Suppressor macrophage (primary cell): Measurements from ENCODE around the gene SFMBT2.
A peak's percentile ranks its signal among the peaks of the same experiment; 100 is the strongest.
"Not testable (repeated sequence)": the region's sequence is repeated elsewhere in the genome, so short reads cannot be mapped to it uniquely, and the experiment has no call there.

ENCODE experiments used
- DNase-seq, 4 experiments: peaks; one replicate each; pipeline ENCODE4 v3.0.0-alpha.2; 2020 to 2022

Gene SFMBT2

DNA sequence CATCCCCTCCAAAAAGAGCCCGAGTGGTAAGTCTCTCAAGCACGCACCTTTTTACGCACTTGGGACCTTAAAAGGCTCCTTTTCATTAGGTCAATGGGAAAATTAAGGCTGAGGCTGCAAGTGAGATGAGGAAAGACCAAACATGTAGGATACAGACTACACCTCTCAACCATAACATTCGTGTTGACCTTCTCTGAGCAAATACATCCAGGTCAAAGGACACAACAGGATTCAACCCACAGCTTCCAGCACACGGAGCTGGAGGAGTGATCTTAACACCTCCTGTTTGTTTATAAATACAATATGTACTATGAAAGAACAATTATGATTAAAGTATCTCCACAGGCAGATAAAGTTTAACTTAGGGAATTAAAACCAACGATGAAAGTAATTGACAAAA, 9.7 kb downstream of the SFMBT2 start:
- DNase-seq = no peak

DNA sequence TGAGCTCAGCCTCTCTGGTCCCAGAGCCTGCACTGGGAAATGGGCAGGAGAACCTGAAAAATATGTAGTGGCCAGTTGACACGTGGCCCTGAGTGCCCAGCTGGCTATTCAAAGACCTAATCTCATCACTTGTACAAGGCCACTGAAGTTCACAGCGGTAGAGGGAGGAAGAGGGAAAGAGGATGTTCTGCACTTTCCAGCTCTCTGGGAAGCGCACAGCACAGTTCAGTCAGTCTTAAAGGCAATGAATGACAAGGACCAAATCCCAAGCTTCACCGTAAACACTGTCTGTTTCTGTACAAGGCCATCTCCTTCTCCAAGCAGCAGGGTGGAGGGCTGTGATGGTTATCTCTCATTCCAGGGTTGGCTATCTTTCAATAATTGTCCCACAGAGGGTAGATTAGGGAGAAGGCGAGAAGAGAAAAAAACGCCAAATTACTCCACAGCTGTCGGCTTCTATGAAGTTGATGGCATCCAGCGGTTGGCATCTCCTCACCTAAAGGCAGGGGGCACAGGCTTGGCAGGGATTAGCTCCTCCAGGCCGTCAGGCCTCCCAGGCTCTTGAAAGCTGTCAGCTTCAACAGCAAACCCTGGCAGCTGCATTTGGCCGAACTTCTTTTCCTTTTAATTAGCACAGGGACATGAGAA, 10.6 kb downstream of the SFMBT2 start:
- DNase-seq = peak in 1 of 4 experiments; percentile 13

DNA sequence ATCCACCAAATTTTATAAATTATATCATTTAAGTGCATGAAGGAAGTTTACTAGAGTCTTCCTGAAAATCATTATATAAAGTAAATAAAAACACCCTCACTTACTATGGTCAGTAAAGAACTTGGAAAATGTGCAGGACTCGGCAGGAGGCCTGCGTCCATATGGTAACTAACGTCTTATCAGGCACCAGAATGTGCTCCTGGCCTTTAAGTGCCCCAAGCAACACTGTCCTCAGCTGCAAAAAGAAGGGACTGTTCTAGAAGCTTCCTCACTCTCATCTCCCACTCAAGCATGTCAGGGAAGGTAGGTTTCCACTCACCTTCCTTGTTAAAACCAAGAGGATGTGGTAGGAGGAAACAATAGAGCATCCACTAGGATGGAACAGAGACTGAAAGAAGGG, 11.3 kb downstream of the SFMBT2 start:
- no peak for DNase-seq

DNA sequence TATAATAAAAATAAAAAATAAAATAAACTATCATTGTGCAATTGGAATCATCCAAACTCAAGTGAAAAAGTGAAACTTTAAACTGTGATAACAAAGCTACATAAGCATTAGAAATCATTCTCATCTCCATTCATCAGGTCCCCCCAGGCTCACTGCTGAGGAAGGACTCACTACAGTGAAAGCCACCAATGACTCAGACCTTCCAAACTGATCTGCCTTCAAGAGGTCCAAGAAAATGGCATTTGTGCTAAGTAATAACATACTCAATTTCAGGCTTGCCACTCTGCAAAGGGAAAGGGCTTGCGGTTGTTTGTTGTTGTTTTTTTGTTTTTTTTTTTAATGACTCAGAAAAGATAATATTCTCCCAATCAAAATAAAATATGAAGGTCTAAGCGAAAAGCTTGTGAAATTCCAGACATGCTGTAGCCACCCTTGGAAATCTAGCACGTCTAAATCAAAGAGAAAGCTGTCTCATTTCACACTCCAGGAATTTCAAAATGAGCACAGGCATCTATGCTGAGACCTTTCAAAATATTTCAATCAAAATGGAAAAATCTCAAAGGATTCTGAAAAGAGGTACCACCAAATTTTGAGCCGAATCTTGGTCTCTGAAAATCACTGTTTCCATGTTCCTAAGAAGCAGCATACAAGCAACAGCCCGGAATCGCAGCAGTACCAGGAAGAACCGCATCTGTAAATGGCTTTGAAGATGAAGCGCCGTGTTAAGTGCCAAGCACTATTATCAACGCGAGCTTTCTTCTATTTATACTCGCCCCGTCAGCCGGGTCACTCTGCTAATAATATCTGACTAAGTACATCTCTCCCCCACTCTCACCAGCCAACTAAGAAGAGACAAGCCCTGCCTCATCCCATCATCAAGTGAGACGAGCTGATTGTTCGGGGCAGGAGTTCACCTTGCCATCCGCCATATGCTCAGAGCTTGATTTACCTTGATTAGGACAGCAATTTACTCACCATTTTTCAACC, 13.5 kb downstream of the SFMBT2 start:
- peak in 1 of 4 experiments; percentile 21 for DNase-seq

DNA sequence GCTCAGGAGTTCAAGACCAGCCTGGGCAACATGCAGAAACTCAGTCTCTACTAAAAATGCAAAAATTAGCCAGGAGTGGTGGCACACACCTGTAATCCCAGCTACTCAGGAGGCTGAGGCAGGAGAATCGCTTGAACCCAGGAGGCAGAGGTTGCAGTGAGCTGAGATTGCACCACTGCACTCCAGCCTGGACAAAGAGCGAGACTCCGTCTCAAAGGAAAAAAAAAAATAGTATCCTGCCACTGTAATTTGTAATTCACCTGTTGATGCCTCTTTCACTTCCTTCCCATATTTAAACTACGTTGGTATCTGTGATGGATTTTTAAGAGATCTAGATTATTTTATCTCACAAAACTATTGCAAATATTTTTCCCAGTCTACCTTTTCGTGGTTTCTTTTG, 18.5 kb downstream of the SFMBT2 start:
- DNase-seq = not testable (repeated sequence)

DNA sequence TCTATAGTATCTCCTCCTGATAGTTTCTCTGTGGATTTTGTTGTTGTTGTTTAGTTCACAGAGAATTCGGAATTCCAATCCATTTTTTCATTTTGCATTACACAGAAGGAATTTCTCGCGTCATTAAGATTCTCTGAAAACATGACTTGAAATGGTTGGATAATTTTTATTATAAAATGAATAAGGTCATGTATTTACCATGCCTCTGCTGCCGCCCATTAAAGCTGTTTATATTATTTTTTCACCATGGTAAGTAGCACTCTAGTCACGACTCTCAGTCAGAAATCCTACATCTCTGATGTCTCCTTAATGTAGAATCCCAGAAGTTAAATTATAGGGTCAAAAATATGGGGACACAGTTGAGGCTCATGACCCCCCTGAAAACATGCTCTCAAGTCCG, 19.1 kb downstream of the SFMBT2 start:
- DNase-seq = no peak

DNA sequence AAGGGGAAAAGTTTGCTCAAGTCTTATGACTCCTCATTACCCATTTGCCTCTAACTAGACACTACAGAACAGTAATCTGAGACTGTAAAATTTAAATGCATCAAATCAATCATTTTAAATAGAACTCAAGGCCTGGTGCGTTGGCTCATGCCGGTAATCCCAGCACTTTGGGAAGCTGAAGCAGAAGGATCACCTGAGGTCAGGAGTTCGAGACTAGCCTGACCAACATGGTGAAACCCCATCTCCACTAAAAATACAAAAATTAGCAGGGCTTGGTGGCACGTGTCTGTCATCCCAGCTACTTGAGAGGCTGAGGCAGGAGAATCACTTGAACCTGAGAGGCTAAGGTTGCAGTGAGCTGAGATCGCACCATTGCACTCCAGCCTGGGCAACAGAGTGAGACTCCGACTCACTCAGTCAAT, 20.1 kb downstream of the SFMBT2 start:
- DNase-seq = not testable (repeated sequence)

DNA sequence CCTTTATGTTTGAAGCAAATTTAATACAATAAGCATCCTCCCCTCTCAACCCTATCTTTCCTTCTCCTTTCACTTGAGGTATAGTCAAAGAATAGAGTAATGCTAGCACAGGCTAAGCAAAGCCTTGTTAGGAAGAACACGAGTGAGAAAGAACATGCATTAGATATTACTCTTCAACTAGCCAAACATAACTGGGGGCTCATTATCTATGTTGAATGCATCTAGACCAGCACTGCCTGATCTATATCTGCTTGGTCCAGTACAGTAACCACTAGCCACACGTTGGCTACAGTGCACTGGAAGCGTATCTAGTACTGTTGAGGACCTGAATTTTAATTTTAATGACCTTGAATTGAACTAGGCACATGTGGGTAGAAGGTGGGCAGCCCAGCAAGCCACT, 21.0 kb downstream of the SFMBT2 start:
- DNase-seq = no peak

DNA sequence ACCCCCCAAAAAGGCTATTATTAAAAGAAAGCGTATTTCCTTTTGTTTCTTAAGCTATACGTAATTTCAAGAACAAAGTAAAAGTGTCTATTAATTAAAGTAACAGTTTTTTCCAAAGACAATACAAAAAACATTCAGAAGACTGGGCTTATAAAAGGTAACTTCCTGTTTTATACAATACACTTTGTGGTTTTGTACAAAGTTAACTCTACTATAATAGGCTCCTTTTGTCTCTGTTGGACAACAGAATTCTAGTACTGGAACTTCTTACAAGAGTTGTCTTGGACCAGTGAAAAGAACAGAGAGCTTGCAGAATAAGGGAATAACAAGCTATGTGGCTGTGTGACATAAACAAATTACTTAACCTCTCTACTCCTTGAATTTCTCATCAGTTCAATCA, 21.5 kb downstream of the SFMBT2 start:
- DNase-seq = no peak

DNA sequence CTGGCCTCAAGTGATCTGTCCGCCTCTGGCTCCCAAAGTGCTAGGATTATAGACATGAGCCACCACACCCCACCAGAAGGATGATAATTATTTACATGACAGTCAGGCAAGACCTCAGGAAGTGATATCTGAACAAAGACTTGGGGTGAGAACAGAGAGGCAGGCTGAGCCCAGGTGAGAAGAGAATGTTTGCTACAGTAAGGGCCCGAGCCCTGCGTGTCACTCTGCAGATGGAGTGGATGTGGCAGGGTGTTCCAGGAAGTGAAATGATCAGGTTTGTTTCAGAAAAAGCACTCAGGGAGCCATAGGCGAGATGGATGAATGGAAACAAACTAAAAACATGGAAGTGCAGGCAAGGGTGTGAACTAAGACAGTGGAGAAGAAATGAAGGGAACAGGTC, 22.2 kb downstream of the SFMBT2 start:
- no peak for DNase-seq

DNA sequence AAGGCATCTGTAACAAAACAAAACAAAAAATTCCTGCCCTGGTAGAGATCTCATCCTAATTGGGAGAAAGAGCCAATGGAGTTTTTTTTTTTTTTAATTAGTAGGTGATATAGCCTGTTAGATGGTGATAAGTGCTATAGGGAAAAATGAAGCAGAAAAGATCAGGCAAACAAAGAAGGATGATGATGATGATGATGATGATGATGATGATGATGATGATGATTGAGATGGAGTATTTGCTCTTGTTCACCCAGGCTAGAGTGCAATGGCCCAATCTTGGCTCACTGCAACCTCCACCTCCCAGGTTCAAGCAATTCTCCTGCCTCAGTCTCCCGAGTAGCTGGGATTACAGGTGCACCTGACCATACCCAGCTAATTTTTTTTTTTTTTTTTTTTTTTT, 22.7 kb downstream of the SFMBT2 start:
- not testable (repeated sequence) for DNase-seq

DNA sequence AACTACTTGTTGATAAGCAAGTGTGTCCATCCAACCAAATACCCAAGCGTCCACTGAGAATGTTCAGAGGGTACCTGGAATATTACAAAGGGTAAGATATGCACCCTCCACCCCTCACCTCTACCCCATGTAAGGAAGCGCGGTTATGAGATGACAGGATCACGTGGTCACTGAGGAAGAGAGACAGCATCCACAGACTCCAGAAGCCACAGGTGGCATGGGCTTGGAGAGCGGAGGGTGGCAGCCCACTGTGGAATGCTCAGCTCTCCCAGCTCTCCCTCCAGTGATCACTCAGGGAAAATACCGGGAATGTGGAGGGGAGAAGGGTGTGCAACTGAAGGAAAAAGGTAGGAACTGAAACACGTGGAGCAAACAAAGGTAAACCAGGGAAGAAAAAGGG, 25.7 kb downstream of the SFMBT2 start:
- DNase-seq = no peak

DNA sequence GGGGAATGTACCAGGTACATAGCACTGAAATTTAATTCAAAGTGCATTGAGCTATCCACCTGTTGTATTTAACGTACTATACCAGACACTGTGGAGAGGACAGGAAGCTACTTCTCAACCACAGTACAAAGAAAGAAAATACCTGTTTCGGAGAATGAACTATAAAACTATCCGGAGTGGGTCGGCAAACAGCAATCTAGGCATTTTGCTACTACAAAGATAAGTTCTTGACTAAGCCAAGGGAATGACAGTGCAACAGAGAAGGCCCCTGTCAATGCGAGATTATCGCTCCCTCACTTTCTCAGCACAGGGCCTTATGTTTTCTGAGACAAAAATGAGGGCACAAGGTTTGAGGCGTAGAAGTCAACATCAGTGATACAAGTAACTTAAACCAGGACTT, 27.4 kb downstream of the SFMBT2 start:
- no peak for DNase-seq

DNA sequence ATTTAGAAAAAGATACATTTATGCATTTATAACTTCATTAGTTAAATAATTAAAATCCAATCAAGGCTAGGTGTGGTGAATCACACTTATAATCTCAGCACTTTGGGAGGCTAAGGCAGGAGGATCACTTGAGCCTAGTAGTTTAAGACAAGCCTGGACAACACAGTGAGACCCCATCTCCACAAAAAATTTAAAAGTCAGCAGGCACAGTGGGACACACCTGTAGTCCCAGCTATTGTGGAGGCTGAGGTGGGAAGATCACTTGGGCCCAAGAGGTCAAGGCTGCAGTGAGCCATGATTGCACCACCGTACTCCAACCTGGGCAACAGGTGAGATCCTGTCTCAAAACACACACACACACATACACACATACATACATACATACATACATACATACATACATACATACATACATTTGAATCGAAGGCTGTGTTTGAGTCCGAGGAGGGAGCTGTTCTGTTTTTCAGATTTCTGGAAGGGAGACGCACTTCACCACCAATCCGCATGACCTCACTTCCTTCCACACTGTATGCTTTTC, 30.1 kb downstream of the SFMBT2 start:
- peak in 1 of 4 experiments; percentile 10 for DNase-seq

DNA sequence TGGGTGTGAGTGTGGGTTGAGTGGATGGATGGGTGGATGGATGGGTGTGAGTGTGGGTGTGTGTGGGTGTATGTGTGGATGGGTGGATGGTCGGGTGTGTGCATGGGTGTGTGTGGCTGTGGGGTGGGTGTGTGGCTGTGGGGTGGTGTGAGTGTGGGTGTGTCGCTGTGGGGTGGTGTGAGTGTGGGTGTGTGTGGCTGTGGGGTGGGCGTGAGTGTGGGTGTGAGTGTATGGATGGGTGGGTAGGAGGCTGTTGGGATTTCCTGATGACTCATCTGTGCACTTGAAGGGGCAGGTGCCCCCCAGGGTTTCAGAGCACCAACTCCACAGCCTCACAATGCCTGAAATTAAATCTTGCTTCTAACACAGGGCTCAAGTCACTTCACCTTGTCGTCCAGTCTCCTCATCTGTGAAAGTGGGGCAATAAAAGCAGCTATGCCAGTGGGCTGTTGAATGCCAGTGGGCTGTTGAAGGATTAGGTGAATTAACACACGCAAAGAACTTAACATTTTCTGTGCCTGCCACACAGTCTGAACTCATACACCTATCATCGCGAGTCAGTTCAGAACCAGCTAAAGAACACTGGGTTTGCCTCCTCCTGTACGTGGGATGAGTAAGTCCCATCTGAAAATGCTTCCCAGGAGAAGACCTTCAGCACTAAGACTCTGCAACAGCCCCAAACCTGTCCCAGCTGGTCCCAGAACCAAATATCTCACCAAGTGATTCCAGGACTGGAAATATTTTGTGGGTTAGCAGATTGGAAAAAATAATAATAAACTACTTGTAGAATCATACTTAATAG, 32.0 kb downstream of the SFMBT2 start:
- no peak for DNase-seq

DNA sequence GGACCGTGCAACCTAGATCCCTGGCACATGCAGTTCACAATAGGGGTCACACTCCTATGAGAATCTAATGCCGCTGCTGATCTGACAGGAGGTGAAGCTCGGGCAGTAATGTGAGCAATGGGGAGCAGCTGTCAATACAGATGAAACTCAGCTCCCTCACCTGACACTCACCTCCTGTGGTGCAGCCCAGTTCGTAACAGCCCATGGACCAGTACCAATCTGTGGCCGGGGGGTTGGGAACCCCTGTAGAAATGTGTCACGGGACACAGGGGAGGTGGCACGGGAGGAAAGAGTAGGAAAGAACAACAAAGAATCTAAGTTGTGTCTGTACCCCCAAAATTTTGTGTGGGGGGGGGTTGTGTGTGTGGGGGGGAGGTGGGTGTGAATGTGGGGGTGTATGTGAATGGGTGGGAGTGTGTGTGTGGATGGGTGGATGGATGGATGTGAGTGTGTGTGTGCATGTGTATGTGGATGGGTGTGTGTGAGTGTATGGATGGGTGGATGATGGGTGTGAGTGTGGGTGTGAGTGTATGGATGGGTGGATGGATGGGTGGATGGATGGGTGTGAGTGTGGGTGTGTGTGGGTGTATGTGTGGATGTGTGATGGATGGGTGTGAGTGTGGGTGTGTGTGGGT, 33.1 kb downstream of the SFMBT2 start:
- DNase-seq = no peak

DNA sequence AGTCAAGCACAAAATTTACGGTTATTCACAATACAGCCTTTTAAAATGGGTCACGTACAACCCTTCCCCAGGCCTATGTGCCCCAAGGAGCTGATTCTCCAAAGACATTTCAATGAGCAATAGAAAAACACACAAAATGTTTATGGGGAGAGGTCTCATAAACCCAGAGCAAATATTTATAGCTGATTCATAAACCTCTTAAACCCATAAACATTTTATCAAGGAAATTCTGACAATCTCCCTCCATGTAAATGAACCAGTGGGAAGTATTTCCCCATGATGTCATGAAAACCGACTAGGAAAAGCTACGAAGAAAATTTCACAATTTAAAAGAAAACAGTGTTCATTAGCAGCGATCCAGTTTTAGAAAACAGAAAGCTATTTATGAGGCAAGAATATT, 36.0 kb downstream of the SFMBT2 start:
- DNase-seq = no peak

DNA sequence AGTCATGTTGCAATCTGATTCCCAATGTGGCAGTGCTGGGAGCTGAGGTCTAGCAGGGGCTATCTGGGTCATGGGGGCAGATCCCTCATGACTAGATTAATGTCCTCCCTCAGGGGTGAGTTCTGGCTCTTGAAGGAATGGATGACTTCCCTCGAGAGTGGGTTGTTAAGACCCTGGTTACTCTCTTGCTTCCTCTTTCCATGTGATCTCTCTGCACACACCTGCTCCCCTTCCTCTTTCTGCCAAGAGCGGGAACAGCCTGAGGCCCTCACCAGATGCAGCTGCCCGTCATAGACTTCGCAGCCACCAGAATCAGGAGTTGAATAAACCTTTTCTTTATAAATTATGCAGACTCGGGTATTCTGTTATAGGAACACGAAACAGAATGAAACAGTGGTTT, 37.8 kb downstream of the SFMBT2 start:
- DNase-seq = peak in 3 of 4 experiments; percentile 10 to 22 (median 11)

DNA sequence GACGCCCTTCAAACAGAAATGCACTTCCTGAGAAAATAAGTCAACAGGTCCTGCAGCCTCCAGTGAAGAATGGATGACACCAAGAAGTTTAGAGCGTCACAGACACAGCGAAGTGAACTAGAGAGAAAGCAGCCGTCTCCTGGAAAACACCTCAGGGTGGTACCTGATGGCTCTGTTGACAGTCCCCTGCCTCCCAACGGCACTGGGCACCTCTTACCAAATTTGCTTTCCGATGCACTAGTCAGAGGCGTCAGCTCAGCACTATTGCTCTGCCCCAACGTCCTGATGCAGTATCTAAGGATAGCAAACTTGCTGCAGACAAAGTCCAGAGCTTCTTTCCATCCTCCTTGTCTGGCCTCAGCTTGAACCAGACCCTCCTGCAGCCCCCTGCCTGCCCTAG, 38.3 kb downstream of the SFMBT2 start:
- DNase-seq = no peak

DNA sequence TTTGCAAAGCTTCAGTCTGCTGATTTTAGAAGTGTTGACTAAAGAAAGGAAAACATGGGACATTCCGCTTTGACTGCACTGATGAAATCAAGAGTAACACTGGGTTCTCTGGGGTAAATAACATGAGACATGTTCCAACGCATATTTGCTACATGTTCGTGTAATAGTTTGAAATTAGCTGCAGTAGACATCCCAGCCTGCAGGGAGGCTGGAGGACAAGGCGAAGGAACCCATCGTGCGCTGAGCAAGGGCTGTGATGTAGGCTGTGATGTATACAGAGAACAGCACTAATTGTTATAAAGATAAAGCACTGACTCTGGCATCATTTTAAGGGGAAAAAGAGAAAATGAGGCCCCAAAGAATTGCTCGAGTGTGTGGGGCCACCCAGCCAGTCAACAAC, 40.3 kb downstream of the SFMBT2 start:
- DNase-seq = no peak

DNA sequence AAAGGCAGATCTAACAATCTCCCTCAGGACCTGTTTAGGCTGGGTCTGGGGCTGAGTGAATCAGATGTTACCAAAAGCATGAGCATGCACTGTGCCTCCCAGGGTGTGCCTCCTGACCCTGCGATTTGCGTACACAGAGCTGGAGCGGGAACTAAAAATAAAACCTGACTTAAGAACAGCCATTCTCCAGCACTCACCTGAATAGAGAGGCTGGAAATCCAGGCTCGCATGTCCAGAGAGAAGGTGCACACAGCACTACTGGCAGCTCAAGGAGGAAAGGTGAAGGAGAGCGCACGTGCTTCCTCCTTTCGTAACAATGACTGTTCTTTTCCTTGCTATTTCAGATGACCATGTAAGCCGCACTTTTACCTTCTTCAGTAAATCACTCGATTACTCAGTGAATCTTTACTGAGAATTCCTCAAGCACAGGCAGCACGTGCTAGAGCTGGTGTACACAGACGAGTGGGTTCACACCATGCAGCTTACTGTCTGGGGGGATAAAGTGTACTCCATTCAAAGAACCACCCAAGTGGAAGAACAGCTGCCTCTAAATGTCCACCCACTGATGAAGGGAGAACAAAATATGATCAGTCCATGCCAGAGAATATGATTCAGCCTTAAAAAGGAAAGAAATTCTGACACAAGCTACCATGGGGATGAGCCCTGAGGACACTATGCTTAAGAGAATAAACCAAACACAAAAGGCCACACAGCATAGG, 45.6 kb downstream of the SFMBT2 start:
- no peak for DNase-seq

DNA sequence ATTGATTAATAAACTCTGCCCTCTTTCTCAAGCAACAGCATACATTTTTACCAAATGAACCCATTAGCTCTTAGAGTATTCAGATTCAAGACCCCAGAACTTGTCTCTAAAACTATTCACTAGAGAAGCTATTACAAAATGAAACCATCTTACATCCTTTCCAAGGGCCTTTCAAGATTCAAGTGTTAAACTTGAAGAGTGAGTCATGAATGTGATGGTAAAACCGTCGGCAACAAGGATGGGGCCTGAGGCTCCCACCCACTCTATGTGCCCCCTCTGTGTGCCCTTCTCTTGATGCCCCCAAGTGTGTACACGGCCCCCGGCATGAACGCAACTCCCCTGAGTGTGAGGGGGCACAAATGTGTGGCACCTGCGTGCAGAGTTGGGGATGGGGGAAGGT, 46.4 kb downstream of the SFMBT2 start:
- no peak for DNase-seq
